Measurements from ENCODE around the gene PLXNA4.

- no peak for TF ChIP-seq CTCF (IDR thresholded peaks at IDR 0.05)
- no peak for TF ChIP-seq POLR2AphosphoS5 (IDR thresholded peaks at IDR 0.05; ENCODE audit: low read depth, low read length)
These were observed 173.5 kb downstream of the PLXNA4 start for GRCh38 chr7:132402751-132403245.

Data from Panc1 (cell line).